Central memory CD8-positive, alpha-beta T cell (primary cell): ENCODE data around the gene C1orf174.

Experiments used
- ATAC-seq: fragments of 150-1000 bp; cut with Tn5 transposase; replicated peaks from 2 replicates; pipeline ENCODE4 v1.10.0; 2022; ENCODE audit warnings: mild to moderate bottlenecking, moderate FRiP score, moderate number of reproducible peaks; ENCODE audit not compliant: poor library complexity, severe bottlenecking; ENCODE audit errors: extremely low read depth
- DNase-seq, 2 donors: peaks; one replicate each; pipeline ENCODE4 v3.0.0; 2021; ENCODE audit warnings: low spot score in 2 of 2
- H3K27ac Mint-ChIP-seq: one replicate; pipeline ENCODE4 v1.8.0; 2022; ENCODE audit warnings: low read depth, mild to moderate bottlenecking, moderate library complexity, mixed read lengths
- H3K27me3 Mint-ChIP-seq: one replicate; pipeline ENCODE4 v1.8.0; 2022; ENCODE audit warnings: mixed read lengths
- H3K36me3 Mint-ChIP-seq: one replicate; pipeline ENCODE4 v1.8.0; 2022; ENCODE audit warnings: mild to moderate bottlenecking, moderate library complexity, mixed read lengths; ENCODE audit not compliant: insufficient read depth
- H3K4me1 Mint-ChIP-seq: one replicate; pipeline ENCODE4 v1.8.0; 2022; ENCODE audit warnings: mixed read lengths
- H3K4me3 Mint-ChIP-seq: one replicate; pipeline ENCODE4 v1.8.0; 2022; ENCODE audit warnings: mild to moderate bottlenecking, moderate library complexity, mixed read lengths
- H3K9me3 Mint-ChIP-seq: one replicate; pipeline ENCODE4 v1.8.0; 2022; ENCODE audit warnings: mixed read lengths

The C1orf174 gene

DNA sequence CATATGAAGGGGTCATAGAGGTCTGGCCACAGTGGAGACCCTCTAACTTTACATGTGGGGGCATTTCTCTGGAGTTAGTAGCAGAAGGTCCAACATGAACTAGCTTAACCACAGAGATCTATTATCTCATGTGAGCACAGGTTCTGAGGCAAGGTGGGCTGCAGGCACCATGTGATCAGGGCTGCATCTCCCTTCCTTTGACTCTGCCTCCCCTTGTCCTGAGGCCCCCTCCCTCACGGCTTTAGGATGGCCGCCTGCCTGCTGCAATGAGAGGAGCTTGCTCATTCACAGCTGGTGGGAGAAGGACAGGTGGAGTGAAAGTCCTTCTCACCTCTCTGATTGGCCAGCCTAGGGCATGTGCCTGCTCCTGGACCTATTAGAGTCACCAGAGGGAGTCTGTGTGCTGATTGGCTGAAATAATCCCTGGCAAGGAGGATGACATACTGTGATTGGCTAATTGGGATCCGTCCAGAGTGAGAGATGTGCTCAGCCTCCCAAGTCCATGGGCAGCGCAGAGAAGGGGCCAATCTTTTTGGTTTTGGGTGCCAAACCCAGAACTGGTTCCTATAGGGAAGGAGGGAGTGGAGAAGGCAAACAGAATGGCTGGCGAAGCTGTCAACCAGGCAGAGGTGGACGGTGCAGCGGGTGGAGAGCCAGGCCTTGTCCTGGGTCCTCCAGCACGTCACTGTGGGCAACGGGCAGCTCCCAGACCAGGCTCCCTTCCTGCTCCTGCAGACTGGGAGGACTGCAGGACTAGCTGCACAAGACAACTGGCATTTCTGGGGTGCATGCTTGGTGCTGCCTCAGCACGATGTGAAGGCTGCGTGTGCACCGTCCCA lies 39.4 kb upstream of the C1orf174 start:
- Mint-ChIP-seq H3K27ac (no peak overlapping the region), H3K4me3 (no peak overlapping the region), H3K4me1 (no peaks in the 10 kb centered on the region), H3K27me3 (peaks cover 58% of the 10 kb centered on the region), H3K9me3 (peaks cover 4% of the 10 kb centered on the region), H3K36me3 (peaks cover 3% of the 10 kb centered on the region)
- DNase-seq (no peak), ATAC-seq (no peak)

GRCh38 chr1:3932156-3932919 lies 32.3 kb upstream of the C1orf174 start:
- no peak overlapping the region for H3K27ac Mint-ChIP-seq
- H3K36me3 Mint-ChIP-seq: peaks cover 2% of the 10 kb centered on the region
- H3K4me1 Mint-ChIP-seq: no peaks in the 10 kb centered on the region
- no peak for DNase-seq
- no peak overlapping the region for H3K4me3 Mint-ChIP-seq
- peaks cover 8% of the 10 kb centered on the region for H3K9me3 Mint-ChIP-seq
- H3K27me3 Mint-ChIP-seq: peaks cover 10% of the 10 kb centered on the region
- ATAC-seq: no peak

GRCh38 chr1:3931007-3931912 lies 31.2 kb upstream of the C1orf174 start:
- Mint-ChIP-seq H3K9me3 (peaks cover 8% of the 10 kb centered on the region), H3K4me3 (no peak overlapping the region), H3K27me3 (peaks cover 10% of the 10 kb centered on the region), H3K27ac (no peak overlapping the region), H3K36me3 (peaks cover 2% of the 10 kb centered on the region), H3K4me1 (no peaks in the 10 kb centered on the region)
- ATAC-seq (no peak), DNase-seq (no peak)

DNA sequence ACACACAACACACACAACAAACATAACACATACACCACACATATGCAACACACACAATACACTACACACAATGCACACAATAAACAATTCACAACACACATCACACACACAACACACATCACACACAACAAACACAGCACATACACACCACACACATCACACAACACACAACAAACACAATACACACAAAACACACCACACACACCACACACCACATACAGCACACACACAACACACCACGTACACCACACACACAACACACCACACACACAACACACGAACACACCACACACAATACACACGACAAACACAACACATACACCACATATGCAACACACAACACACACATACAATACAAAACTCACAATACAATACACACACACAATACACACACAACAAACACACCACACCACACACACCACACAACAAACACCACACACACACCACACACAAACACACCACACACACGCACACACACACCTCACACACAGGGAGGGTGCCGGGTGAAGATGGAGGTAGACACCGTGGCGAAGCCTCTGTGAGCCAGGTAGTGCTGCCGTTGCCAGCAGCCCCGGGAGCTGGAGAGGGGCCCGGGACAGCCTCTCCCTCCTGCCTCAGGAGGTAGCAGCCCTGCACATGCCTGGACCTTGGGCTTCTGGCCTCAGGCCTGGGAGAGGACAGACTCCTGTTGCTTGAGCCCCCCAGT lies 30.4 kb upstream of the C1orf174 start:
- DNase-seq: no peak
- H3K36me3 Mint-ChIP-seq: peaks cover 2% of the 10 kb centered on the region
- no peak for ATAC-seq
- H3K9me3 Mint-ChIP-seq: peaks cover 8% of the 10 kb centered on the region
- H3K4me3 Mint-ChIP-seq: no peak overlapping the region
- H3K27ac Mint-ChIP-seq: peak overlapping the region; percentile 7
- H3K27me3 Mint-ChIP-seq: peaks cover 10% of the 10 kb centered on the region
- H3K4me1 Mint-ChIP-seq: no peaks in the 10 kb centered on the region

DNA sequence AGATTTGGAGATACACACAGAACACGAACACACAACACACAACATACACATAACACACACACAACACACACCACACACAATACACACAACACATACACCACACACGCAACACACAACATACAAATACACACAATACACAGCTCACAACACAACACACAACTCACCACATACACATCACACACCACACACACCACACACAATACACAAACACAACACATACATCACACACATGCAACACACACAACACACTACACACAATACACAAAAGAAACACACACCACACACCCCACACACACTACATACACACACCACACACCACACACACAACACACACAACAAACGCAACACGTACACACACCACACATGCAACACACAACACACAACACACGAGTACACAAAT lies 29.1 kb upstream of the C1orf174 start:
- DNase-seq (no peak), ATAC-seq (no peak)
- peaks cover 2% of the 10 kb centered on the region for H3K36me3 Mint-ChIP-seq
- no peak overlapping the region for H3K27ac Mint-ChIP-seq
- H3K4me3 Mint-ChIP-seq: no peak overlapping the region
- peaks cover 8% of the 10 kb centered on the region for H3K9me3 Mint-ChIP-seq
- H3K4me1 Mint-ChIP-seq: no peaks in the 10 kb centered on the region
- peaks cover 3% of the 10 kb centered on the region for H3K27me3 Mint-ChIP-seq

DNA sequence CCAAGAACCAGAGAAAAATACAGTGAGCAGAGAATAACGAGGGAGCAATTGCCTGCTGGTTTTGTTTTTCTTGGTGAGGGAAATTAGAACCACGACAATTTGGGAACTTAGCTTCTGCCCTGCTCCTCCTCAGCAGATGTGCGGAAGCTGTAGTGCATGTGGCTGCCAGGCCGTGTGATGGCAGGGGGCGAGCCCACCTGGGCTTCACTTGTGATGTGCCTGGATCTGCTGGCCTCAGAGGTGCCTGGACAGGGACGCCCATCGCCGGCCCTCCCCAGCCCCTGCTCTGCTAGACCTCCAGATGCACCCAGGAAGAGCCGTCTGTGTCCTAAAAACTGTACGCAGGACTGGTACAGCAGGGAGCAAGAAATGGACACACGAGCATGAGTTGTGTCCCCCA lies 28.5 kb upstream of the C1orf174 start:
- no peak overlapping the region for H3K27ac Mint-ChIP-seq
- H3K4me1 Mint-ChIP-seq: no peaks in the 10 kb centered on the region
- ATAC-seq: no peak

GRCh38 chr1:3926956-3927355 lies 26.9 kb upstream of the C1orf174 start:
- no peak overlapping the region for H3K27ac Mint-ChIP-seq
- H3K27me3 Mint-ChIP-seq: no peaks in the 10 kb centered on the region
- ATAC-seq (no peak), DNase-seq (no peak)
- no peaks in the 10 kb centered on the region for H3K4me1 Mint-ChIP-seq
- peaks cover 2% of the 10 kb centered on the region for H3K36me3 Mint-ChIP-seq
- H3K4me3 Mint-ChIP-seq: no peak overlapping the region
- peaks cover 8% of the 10 kb centered on the region for H3K9me3 Mint-ChIP-seq

More for the DNA sequence above, 28.5 kb upstream of the C1orf174 start:
- no peaks in the 10 kb centered on the region for H3K27me3 Mint-ChIP-seq
- no peak overlapping the region for H3K4me3 Mint-ChIP-seq
- no peak for DNase-seq
- H3K9me3 Mint-ChIP-seq: peaks cover 8% of the 10 kb centered on the region
- H3K36me3 Mint-ChIP-seq: peaks cover 2% of the 10 kb centered on the region

DNA sequence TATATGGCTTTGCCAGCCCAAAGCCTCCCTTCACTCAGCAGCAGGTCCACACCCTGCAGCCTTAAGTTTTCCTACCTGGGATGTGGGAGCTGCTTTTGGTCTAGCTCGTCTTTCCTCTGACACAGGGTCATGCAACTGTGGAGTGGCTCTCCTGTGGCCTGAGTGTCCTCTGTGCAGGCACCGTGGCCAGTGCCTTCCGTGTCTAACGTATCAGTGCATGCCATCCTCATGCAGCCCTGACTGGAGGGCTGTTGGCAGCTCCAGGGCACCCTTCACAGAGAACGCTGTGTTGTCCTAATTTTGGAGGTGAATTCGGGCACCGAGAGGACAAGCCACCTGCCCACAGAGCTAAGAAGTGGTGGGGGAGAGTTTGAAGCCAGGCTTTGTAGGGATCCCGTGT lies 25.7 kb upstream of the C1orf174 start:
- DNase-seq: no peak
- peaks cover 2% of the 10 kb centered on the region for H3K36me3 Mint-ChIP-seq
- no peaks in the 10 kb centered on the region for H3K4me1 Mint-ChIP-seq
- no peak overlapping the region for H3K4me3 Mint-ChIP-seq
- no peaks in the 10 kb centered on the region for H3K27me3 Mint-ChIP-seq
- H3K27ac Mint-ChIP-seq: no peak overlapping the region
- no peak for ATAC-seq
- H3K9me3 Mint-ChIP-seq: peaks cover 8% of the 10 kb centered on the region

DNA sequence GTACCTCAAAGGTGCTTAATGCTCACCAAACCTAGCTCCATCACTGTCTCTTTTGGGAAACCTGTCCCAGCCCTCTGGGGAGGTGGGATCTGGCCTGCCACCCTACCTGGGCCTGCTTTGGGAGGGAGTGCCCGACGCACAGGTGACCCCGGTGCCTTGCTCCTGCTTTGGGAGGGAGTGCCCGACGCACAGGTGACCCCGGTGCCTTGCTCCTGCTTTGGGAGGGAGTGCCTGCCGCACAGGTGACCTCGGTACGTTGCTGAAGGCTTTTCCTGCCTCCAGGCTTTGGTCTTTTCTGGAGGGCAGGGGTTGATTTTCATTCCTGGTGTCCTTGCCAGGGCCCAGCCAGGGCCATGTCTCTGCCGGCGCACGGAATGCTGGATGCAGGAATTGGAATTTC lies 25.2 kb upstream of the C1orf174 start:
- peaks cover 3% of the 10 kb centered on the region for H3K9me3 Mint-ChIP-seq
- H3K36me3 Mint-ChIP-seq: peaks cover 2% of the 10 kb centered on the region
- no peaks in the 10 kb centered on the region for H3K27me3 Mint-ChIP-seq
- ATAC-seq (no peak), DNase-seq (no peak)
- H3K27ac Mint-ChIP-seq: no peak overlapping the region
- no peak overlapping the region for H3K4me3 Mint-ChIP-seq
- no peaks in the 10 kb centered on the region for H3K4me1 Mint-ChIP-seq

- no peaks in the 10 kb centered on the region for H3K9me3 Mint-ChIP-seq
- H3K36me3 Mint-ChIP-seq: peaks cover 2% of the 10 kb centered on the region
- no peak for DNase-seq
- no peak for ATAC-seq
- no peak overlapping the region for H3K4me3 Mint-ChIP-seq
- H3K27me3 Mint-ChIP-seq: no peaks in the 10 kb centered on the region
- H3K4me1 Mint-ChIP-seq: no peaks in the 10 kb centered on the region
- H3K27ac Mint-ChIP-seq: no peak overlapping the region
Measured at GRCh38 chr1:3924825-3925220, 24.8 kb upstream of the C1orf174 start.

- no peak for ATAC-seq
- no peak overlapping the region for H3K4me3 Mint-ChIP-seq
Measured at GRCh38 chr1:3924186-3924824, 24.2 kb upstream of the C1orf174 start.

More at GRCh38 chr1:3924186-3924824, 24.2 kb upstream of the C1orf174 start:
- Mint-ChIP-seq H3K27me3 (no peaks in the 10 kb centered on the region), H3K9me3 (no peaks in the 10 kb centered on the region), H3K4me1 (no peaks in the 10 kb centered on the region), H3K36me3 (no peaks in the 10 kb centered on the region), H3K27ac (no peak overlapping the region)
- no peak for DNase-seq
